ENCODE measurements around the gene PTGR2.
"Not testable (repeated sequence)": the region's sequence is repeated elsewhere in the genome, so short reads cannot be mapped to it uniquely, and the experiment has no call there.

The PTGR2 gene

GRCh38 chr14:73887318-73887616 is 35.6 kb downstream of the PTGR2 start:
- peak; percentile 17 for DNase-seq (ENCODE audit: low spot score)

GRCh38 chr14:73887694-73888459 is 36.2 kb downstream of the PTGR2 start:
- DNase-seq (ENCODE audit: low spot score), result no peak

GRCh38 chr14:73888460-73888725 is 36.8 kb downstream of the PTGR2 start:
- no peak for DNase-seq (ENCODE audit: low spot score)

GRCh38 chr14:73888971-73889370 is 37.3 kb downstream of the PTGR2 start:
- no peak for DNase-seq (ENCODE audit: low spot score)

- no peak for DNase-seq (ENCODE audit: low spot score)
Measured at GRCh38 chr14:73889376-73889775, 37.7 kb downstream of the PTGR2 start.

- DNase-seq (ENCODE audit: low spot score), result not testable (repeated sequence)
Measured at GRCh38 chr14:73894180-73894687, 42.6 kb downstream of the PTGR2 start.

- DNase-seq (ENCODE audit: low spot score), result peak; percentile 18
Measured at GRCh38 chr14:73895939-73896338, 44.3 kb downstream of the PTGR2 start.

- DNase-seq (ENCODE audit: low spot score), result no peak
Measured at GRCh38 chr14:73896521-73896920, 44.9 kb downstream of the PTGR2 start.

GRCh38 chr14:73903028-73903427 is 51.4 kb downstream of the PTGR2 start:
- no peak for DNase-seq (ENCODE audit: low spot score)

GRCh38 chr14:73909681-73910080 is 58.0 kb downstream of the PTGR2 start:
- DNase-seq (ENCODE audit: low spot score), result no peak

- DNase-seq (ENCODE audit: low spot score), result no peak
Measured at GRCh38 chr14:73913256-73913655, 61.6 kb downstream of the PTGR2 start.

- DNase-seq (ENCODE audit: low spot score), result no peak
Measured at GRCh38 chr14:73916324-73916723, 64.7 kb downstream of the PTGR2 start.

GRCh38 chr14:73919457-73919856 is 67.8 kb downstream of the PTGR2 start:
- not testable (repeated sequence) for DNase-seq (ENCODE audit: low spot score)

GRCh38 chr14:73924337-73924736 is 72.7 kb downstream of the PTGR2 start:
- DNase-seq (ENCODE audit: low spot score), result no peak
